Uterus (tissue), 4 donors: Measurements from ENCODE around the gene TRAPPC8. TPM values are rescaled to one million over a fixed set of nuclear protein-coding genes. Genes with fewer than 3 reads are reported as not detected.

Source experiments
- DNase-seq, 2 donors: peaks; one replicate each; pipeline ENCODE4 v3.0.0-alpha.2; 2019 to 2020
- H3K27ac ChIP-seq, 2 donors: fragments of 200-600 bp; sonication (generic); 1 replicate in 1 of 2; 2 replicates in 1 of 2; pipeline ENCODE4 v1.5.1; 2016 to 2018
- H3K27me3 ChIP-seq, 2 donors: fragments of 200-600 bp; sonication (generic); one replicate each; pipeline ENCODE4 v1.5.1; 2018 to 2019; ENCODE audit warnings: control low read depth in 1 of 2
- H3K36me3 ChIP-seq, 2 donors: fragments of 200-600 bp; sonication (generic); one replicate each; pipeline ENCODE4 v1.5.1; 2019; ENCODE audit warnings: control low read depth in 1 of 2
- H3K4me1 ChIP-seq, 2 donors: fragments of 200-600 bp; sonication (generic); one replicate each; pipeline ENCODE4 v1.5.1; 2018 to 2019; ENCODE audit warnings: control low read depth in 1 of 2
- H3K4me3 ChIP-seq, 2 donors: fragments of 200-600 bp; sonication (generic); 1 replicate in 1 of 2; 2 replicates in 1 of 2; pipeline ENCODE4 v1.5.1; 2018 to 2019; ENCODE audit warnings: mild to moderate bottlenecking in 1 of 2
- H3K9me3 ChIP-seq, 2 donors: fragments of 200-600 bp; sonication (generic); one replicate each; pipeline ENCODE4 v1.5.1; 2019; ENCODE audit warnings: control low read depth in 1 of 2
- POLR2A ChIP-seq, 2 donors: fragments of 450-650 bp; IDR thresholded peaks; one replicate each; pipeline ENCODE4 v1.6.1; 2016; ENCODE audit warnings: antibody characterized with exemption in 2 of 2, mild to moderate bottlenecking in 1 of 2, moderate library complexity in 1 of 2
- intact Hi-C: fragments of 100-400 bp; cut with DNase I; formaldehyde crosslinking; loops from one replicate; pipeline ENCODE4 v1.15.1; 2023; ENCODE audit warnings: low total_unique reads
- total RNA-seq, 4 donors: library from RNA; depleted of rRNA in 3 of 4; stranded (reverse); fragments of >200 nt in 3 of 4; gene quantifications; one replicate each; pipeline versions ENCODE4 v1.1.0 to v1.2.4, GENCODE V29; 2014 to 2023
- TF ChIP-seq, protein P1 (sequence below), 4 experiments: fragments of 200-600 bp in 2 of 4; fragments of 450-650 bp in 2 of 4; sonication (generic) in 2 of 4; IDR thresholded peaks; one replicate each; pipeline ENCODE4 v1.5.1; 2016 to 2019; ENCODE audit warnings: antibody characterized with exemption in 4 of 4, mild to moderate bottlenecking in 2 of 4, moderate library complexity in 1 of 4
- donor health status: DM: yes; HTN: yes; CAD: no.

TRAPPC8 gene
- total RNA-seq, 4 donors from 2014 or later, result 29.1 to 98.5 (median 53.0) TPM

DNA sequence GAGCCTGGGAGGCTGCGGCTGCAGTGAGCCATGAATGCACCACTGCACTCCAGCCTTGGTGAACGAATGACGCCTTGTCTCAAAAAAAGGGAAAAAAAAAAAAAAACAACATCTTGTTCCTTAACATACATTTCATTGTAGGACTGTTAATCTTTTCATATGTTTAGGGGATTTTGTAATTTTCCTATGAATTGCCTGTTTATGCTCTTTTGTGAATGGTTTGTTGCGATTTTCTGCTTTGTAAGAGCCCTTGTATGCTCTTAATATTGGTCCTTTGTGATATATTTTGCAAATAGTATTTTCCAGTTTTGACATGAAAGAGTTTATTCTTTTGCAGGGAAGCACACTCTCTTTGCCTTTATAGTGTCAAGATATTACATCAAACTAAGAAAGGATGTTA, 50.0 kb downstream of the TRAPPC8 start:
- Histone ChIP-seq H3K27me3 (no peaks in the 10 kb centered on the region), H3K4me3 (no peak overlapping the region), H3K4me1 (no peaks in the 10 kb centered on the region), H3K9me3 (no peaks in the 10 kb centered on the region), H3K36me3 (no peaks in the 10 kb centered on the region), H3K27ac (no peak overlapping the region)
- DNase-seq, result no peak
- TF ChIP-seq, protein P1, sequence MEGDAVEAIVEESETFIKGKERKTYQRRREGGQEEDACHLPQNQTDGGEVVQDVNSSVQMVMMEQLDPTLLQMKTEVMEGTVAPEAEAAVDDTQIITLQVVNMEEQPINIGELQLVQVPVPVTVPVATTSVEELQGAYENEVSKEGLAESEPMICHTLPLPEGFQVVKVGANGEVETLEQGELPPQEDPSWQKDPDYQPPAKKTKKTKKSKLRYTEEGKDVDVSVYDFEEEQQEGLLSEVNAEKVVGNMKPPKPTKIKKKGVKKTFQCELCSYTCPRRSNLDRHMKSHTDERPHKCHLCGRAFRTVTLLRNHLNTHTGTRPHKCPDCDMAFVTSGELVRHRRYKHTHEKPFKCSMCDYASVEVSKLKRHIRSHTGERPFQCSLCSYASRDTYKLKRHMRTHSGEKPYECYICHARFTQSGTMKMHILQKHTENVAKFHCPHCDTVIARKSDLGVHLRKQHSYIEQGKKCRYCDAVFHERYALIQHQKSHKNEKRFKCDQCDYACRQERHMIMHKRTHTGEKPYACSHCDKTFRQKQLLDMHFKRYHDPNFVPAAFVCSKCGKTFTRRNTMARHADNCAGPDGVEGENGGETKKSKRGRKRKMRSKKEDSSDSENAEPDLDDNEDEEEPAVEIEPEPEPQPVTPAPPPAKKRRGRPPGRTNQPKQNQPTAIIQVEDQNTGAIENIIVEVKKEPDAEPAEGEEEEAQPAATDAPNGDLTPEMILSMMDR (IDR thresholded peaks at IDR 0.05), result no peak
- no peak for TF ChIP-seq POLR2A (IDR thresholded peaks at IDR 0.05)
- intact Hi-C loops, result no loop called here

DNA sequence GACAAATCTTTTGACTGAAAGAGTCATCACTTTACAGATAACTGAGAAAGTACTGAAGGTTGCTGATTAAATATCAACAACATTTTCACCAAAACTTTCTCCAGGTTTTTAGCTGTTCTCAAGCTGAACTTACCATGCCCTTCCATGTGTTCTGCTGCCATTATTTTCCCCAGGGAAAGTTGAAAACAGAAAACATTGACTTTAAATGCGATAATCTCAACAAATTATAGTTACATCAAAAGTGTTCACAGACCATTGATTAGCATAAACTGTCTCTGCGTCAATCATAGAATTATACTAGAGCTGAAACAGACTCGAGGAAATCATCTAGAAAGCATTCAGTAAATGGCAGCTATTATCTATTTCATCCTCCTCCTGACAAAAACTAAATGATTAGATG, 51.4 kb downstream of the TRAPPC8 start:
- Histone ChIP-seq H3K9me3 (no peaks in the 10 kb centered on the region), H3K27me3 (no peaks in the 10 kb centered on the region), H3K27ac (no peak overlapping the region), H3K36me3 (no peaks in the 10 kb centered on the region), H3K4me1 (no peaks in the 10 kb centered on the region), H3K4me3 (no peak overlapping the region)
- no peak for DNase-seq
- TF ChIP-seq, protein P1 (IDR thresholded peaks at IDR 0.05), result no peak
- no peak for TF ChIP-seq POLR2A (IDR thresholded peaks at IDR 0.05)
- intact Hi-C loops, result no loop called here

DNA sequence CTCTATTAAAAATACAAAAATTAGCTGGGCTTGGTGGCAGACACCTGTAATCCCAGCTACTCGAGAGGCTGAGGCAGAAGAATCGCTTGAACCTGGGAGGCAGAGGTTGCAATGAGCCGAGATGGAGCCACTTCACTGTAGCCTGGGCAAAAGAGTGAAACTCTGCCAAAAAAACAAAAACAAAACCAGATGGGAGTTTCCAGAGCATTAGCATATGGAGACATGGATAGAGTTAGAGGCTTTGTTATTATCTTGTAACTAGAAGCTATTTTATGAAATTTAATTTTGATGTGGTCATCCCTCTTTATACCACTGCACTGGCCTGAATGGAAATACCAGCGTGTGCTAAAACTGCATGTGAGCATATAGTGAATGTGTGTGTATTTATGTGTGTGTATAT, 58.9 kb downstream of the TRAPPC8 start:
- TF ChIP-seq, protein P1 (IDR thresholded peaks at IDR 0.05), result no peak
- TF ChIP-seq POLR2A (IDR thresholded peaks at IDR 0.05), result no peak
- intact Hi-C loops, result no loop called here
- Histone ChIP-seq H3K27me3 (no peaks in the 10 kb centered on the region), H3K36me3 (no peaks in the 10 kb centered on the region), H3K4me3 (no peak overlapping the region), H3K27ac (no peak overlapping the region), H3K4me1 (no peaks in the 10 kb centered on the region), H3K9me3 (no peaks in the 10 kb centered on the region)
- DNase-seq, result no peak

DNA sequence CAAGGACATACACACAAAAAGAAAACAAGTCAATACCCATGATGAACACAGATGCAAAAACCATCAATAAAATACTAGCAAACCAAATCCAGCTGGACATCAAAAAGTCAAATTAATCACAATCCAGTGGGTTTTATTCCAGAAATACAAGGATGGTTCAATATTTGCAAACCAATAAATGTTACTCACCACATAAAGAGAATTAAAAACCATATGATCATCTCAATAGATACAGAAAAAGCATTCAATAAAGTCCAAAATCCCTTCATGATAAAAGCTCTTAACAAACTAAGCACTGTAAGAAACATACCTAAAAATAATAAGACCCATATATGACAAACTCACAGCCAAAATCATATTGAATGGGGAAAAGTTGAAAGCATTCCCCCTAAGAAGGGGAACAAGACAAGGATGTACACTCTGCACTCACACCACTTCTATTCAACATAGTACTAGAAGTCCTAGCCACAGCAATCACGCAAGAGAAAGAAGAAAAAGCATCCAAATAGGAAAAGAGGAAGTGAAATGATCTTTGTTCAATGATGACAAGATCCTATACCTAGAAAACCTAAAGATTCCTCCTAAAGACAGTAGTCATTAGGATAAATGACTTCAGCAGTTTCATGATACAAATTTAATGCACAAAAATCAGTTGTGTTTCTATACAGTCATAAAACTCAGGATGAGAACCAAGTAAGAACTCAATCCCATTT, 62.6 kb downstream of the TRAPPC8 start:
- H3K36me3 ChIP-seq, result no peaks in the 10 kb centered on the region

DNA sequence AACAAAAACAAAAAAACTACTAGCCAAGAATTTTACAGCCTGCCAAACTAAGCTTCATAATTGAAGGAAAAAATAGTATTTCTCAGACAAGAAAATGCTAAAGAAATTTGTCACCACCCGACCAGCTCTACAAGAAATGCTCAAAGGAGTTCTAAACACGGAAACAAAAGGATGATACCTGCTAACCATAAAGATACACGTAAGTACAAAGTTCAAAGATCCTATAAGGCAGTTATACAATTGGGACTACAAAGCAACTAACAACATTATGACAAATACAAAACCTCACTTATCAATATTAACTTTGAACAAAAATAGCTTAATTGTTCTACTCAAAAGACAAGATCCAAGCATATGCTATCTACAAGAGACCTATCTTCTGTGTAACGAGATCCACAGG, 64.6 kb downstream of the TRAPPC8 start:
- no peak overlapping the region for H3K4me3 ChIP-seq
- H3K36me3 ChIP-seq, result no peaks in the 10 kb centered on the region
- no peaks in the 10 kb centered on the region for H3K4me1 ChIP-seq
- H3K27ac ChIP-seq, result no peak overlapping the region
- no peaks in the 10 kb centered on the region for H3K27me3 ChIP-seq
- no peaks in the 10 kb centered on the region for H3K9me3 ChIP-seq
- TF ChIP-seq, protein P1 (IDR thresholded peaks at IDR 0.05), result no peak
- TF ChIP-seq POLR2A (IDR thresholded peaks at IDR 0.05), result no peak
- intact Hi-C loops, result no loop called here
- DNase-seq, result no peak

More for the DNA sequence above, 62.6 kb downstream of the TRAPPC8 start:
- TF ChIP-seq, protein P1 (IDR thresholded peaks at IDR 0.05), result no peak
- TF ChIP-seq POLR2A (IDR thresholded peaks at IDR 0.05), result no peak
- H3K4me3 ChIP-seq, result no peak overlapping the region
- no peaks in the 10 kb centered on the region for H3K4me1 ChIP-seq
- intact Hi-C loops, result no loop called here
- no peaks in the 10 kb centered on the region for H3K9me3 ChIP-seq
- DNase-seq, result no peak
- H3K27me3 ChIP-seq, result no peaks in the 10 kb centered on the region
- H3K27ac ChIP-seq, result no peak overlapping the region
